AG04450 (cell line): ENCODE results near the gene FRMD3. TPM values are rescaled to one million over a fixed set of nuclear protein-coding genes. Genes with fewer than 3 reads are reported as not detected.
"Not testable (repeated sequence)": the region's sequence is repeated elsewhere in the genome, so short reads cannot be mapped to it uniquely, and the experiment has no call there.

Experiments used
- CTCF ChIA-PET: fragments of 300-600, 350-600 bp; formaldehyde crosslinking; extraction: SDS; loops from one replicate; lab custom pipeline; 2022; ENCODE audit warnings: antibody characterized with exemption, inconsistent platforms; lab: Charles Lee
- POLR2A ChIA-PET: fragments of 350-600 bp; formaldehyde crosslinking; extraction: SDS; loops from one replicate; lab custom pipeline; 2021; ENCODE audit warnings: antibody characterized with exemption, inconsistent platforms; lab: Yijun Ruan, JAX
- DNase-seq: peaks from one replicate; pipeline ENCODE4 v3.0.0-alpha.2; 2011; ENCODE audit warnings: low read depth, low spot score
- H3K27ac ChIP-seq: one replicate; pipeline ENCODE4 v1.5.1; 2012; ENCODE audit warnings: low read depth, low read length, control low read depth
- H3K27me3 ChIP-seq: one replicate; pipeline ENCODE4 v1.6.0; 2012; ENCODE audit warnings: low read length; ENCODE audit not compliant: control insufficient read depth, insufficient read depth
- H3K4me3 ChIP-seq: 2 replicates; pipeline ENCODE4 v1.5.1; 2011; ENCODE audit warnings: mild to moderate bottlenecking, low read depth, low read length, control low read depth
- H3K9me3 ChIP-seq: 2 replicates; pipeline ENCODE4 v1.5.1; 2012; ENCODE audit warnings: low read length; ENCODE audit not compliant: control insufficient read depth, insufficient read depth
- polyA plus RNA-seq: library from polyadenylated mRNA; depleted of rRNA; stranded (reverse); fragments of >200 nt; gene quantifications from 2 replicates; pipeline ENCODE4 v1.2.3, GENCODE V29; 2011
- TF ChIP-seq, protein P1 (sequence below): IDR thresholded peaks from 2 replicates; pipeline ENCODE4 v1.5.1; 2011; ENCODE audit warnings: low read depth, low read length, control low read depth, inconsistent platforms

FRMD3 gene
- polyA plus RNA-seq, 1 experiment, result 0.10 TPM

DNA sequence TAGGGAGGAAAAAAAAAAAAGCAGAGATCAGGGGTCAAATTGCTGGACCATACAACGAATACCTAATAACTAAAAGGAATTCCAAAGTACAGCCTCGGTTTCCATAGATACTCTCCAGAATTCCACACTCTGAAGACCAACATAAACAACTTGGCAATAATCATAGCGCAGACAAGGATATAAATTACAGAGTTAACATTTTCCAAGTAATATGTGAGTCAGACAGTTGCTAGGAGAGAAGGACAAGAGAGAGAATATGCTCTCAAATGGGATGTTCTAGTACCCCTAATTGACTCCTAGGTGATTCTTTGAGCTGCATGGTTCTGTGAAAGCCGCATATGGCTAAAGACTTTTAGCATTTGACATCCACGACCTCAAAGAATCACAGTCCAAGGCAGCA, 165.2 kb downstream of the FRMD3 start:
- ChIA-PET POLR2A (no interaction called here), CTCF (no interaction called here)
- no peak for DNase-seq
- Histone ChIP-seq H3K4me3 (no peak overlapping the region), H3K27ac (no peak overlapping the region), H3K9me3 (no peaks in the 10 kb centered on the region), H3K27me3 (no peaks in the 10 kb centered on the region)
- TF ChIP-seq, protein P1, sequence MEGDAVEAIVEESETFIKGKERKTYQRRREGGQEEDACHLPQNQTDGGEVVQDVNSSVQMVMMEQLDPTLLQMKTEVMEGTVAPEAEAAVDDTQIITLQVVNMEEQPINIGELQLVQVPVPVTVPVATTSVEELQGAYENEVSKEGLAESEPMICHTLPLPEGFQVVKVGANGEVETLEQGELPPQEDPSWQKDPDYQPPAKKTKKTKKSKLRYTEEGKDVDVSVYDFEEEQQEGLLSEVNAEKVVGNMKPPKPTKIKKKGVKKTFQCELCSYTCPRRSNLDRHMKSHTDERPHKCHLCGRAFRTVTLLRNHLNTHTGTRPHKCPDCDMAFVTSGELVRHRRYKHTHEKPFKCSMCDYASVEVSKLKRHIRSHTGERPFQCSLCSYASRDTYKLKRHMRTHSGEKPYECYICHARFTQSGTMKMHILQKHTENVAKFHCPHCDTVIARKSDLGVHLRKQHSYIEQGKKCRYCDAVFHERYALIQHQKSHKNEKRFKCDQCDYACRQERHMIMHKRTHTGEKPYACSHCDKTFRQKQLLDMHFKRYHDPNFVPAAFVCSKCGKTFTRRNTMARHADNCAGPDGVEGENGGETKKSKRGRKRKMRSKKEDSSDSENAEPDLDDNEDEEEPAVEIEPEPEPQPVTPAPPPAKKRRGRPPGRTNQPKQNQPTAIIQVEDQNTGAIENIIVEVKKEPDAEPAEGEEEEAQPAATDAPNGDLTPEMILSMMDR, result no peak

DNA sequence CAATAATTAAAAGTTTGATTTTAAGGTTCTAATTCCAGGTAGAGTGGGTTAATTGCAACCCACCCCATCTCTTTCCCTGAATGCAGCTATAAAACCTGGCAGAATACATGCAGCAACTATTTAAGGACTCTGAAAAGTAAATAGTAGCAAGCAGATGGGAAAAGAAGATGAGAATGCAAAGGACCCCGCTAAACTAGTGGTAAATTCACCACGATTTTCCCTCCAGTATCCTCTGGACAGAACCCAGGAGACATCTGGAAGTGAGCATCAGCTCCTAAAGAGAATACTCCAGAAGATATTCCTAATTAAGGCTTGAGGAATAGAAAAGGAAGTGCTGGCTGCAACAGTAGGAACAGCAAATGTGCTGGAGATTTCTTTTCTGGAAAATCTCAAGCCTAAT, 170.9 kb downstream of the FRMD3 start:
- ChIA-PET POLR2A (no interaction called here), CTCF (no interaction called here)
- Histone ChIP-seq H3K27ac (no peak overlapping the region), H3K27me3 (no peaks in the 10 kb centered on the region), H3K9me3 (no peaks in the 10 kb centered on the region; the same call in 1 of the 2 replicates), H3K4me3 (no peak overlapping the region)
- no peak for DNase-seq
- TF ChIP-seq, protein P1, result no peak

DNA sequence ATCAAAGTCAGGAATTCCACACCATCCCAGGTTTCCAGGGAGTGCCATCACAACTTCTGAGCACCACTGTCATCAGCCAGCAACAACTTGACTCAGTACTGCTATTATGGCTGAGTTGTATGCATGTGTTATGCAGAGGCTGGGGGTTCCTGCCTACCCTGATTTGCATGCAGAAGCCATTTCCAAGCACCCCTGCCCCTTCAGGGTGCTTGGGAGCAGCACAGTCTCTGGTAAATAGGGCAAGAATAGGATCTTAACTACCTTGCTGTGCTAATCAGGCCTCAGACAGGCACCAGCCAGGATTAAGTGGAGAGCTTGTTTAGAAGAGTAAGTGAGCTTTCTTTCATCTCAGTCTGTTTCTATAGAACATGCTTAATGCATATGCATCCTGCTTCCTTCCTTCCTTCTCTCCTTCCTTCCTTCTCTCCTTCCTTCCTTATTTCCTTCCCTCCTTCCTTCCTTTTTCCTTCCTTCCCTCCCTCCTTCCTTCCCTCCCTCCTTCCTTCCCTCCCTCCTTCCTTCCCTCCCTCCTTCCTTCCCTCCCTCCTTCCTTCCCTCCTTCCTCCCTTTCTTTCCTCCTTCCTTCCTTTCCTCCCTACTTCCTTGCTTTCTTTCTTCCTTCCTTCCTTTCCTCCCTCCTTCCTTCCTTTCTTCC, 175.7 kb downstream of the FRMD3 start:
- Histone ChIP-seq H3K4me3 (no peak overlapping the region), H3K27ac (no peak overlapping the region), H3K27me3 (no peaks in the 10 kb centered on the region), H3K9me3 (no peaks in the 10 kb centered on the region; the same call in 1 of the 2 replicates)
- ChIA-PET CTCF (no interaction called here), POLR2A (no interaction called here)
- TF ChIP-seq, protein P1, result no peak
- DNase-seq, result no peak

DNA sequence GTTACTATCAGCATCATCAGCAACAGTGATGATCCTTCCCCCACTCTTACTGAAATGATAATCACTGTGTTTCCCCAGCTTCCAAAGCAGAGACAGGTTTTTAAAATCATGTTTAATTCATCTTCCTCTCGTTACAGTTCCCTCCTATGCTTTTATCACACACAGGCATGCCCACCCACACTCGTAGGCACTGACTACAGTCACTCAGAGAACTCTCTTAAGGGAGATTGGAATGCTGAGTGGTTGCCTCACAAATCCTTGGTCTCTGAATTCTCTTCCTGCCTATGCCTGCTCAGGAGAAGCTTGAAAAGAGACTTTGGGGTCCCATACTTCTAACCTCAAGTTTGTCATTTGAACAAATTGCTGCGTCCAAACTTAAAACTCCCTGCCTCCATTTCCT, 179.2 kb downstream of the FRMD3 start:
- ChIA-PET POLR2A (no interaction called here), CTCF (no interaction called here)
- Histone ChIP-seq H3K27ac (no peak overlapping the region), H3K9me3 (peaks cover 2% of the 10 kb centered on the region), H3K27me3 (no peaks in the 10 kb centered on the region), H3K4me3 (no peak overlapping the region)
- DNase-seq, result no peak
- TF ChIP-seq, protein P1, result no peak

DNA sequence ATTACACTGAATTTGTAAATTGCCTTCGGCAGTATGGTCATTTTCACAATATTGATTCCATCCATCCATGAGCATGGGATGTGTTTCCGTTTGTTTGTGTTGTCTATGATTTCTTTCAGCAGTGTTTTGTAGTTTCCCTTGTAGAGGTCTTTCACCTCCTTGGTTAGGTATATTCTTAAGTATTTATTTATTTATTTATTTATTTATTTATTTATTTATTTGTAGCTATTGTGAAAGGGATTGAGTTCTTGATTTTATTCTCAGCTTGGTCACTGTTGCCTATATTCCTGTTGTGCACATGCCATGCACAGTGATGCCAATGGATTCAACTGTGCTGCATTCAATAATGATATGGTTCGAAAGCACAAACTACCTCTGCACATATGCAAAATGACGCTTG, 179.7 kb downstream of the FRMD3 start:
- DNase-seq, CTCF ChIA-PET, H3K9me3 ChIP-seq, POLR2A ChIA-PET, H3K4me3 ChIP-seq, H3K27ac ChIP-seq, H3K27me3 ChIP-seq: not testable (repeated sequence)
